HG02623 (cell line): ENCODE data around the gene IL16.

ENCODE experiments used
- ATAC-seq: cut with Tn5 transposase; IDR thresholded peaks from one replicate; pipeline ENCODE4 v1.9.1; 2021; ENCODE audit warnings: moderate library complexity; ENCODE audit not compliant: unreplicated experiment

Gene IL16

DNA sequence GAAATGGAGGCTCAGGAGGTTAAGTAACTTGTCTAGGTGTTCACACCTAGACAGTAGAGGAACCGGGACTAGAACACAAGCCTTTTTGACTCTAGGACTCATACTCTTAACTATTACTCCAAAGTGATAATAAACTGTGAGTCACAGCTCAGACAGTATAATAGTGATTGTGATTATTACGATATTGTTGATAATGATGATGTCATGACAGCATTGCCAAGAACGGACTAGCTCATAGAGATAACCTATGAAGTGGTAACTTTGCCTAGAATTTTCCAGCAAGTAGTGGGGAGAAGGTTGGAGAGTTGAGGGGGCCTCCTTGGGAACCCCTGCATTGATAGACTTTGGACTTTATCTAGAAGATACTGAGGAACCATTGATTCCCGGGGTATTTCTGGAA is 93.2 kb downstream of the IL16 start:
- no peak for ATAC-seq

DNA sequence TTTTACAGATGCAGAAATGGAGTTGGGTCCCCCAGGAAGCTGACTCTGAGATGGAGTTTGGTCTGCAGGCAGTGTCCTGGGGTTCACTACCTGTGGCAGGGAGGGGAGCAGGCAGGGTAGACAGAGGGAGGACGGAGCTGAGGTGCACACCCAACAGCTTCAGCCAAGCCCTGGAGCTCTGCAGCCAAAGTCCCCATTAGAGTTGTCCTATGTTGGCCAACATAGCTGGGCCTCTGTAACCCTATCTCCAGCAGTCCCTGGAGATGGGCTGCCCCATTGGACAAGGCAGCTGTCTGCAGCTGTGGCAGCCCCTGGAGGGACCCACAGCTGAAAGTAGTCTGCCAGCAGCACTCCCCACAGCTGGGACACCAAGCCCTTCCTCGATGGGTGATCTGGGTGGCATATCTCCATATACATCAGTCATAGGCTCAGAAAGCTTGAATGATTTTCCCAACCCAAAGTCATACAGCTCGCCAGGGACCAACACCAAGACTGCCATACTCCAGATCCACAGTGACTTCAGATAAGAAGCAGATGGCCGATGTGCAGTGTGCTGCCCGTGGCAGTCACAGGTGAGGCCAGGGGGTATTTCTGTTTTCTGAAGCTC is 95.3 kb downstream of the IL16 start:
- ATAC-seq = no peak

DNA sequence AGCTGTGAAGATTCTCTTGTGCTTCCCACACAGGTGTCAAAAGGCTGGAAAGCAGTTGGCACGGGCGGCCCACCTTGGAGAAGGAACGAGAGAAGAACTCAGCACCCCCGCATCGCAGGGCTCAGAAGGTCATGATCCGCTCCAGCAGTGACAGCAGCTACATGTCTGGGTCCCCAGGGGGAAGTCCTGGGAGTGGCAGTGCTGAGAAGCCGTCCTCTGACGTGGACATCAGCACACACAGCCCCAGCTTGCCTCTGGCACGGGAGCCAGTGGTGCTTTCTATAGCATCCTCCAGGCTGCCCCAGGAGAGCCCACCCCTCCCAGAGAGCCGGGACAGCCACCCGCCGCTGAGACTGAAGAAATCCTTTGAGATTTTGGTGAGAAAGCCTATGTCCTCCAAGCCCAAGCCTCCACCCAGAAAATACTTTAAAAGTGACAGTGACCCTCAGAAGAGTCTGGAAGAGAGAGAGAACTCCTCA is 95.9 kb downstream of the IL16 start:
- peak; percentile 33 for ATAC-seq

DNA sequence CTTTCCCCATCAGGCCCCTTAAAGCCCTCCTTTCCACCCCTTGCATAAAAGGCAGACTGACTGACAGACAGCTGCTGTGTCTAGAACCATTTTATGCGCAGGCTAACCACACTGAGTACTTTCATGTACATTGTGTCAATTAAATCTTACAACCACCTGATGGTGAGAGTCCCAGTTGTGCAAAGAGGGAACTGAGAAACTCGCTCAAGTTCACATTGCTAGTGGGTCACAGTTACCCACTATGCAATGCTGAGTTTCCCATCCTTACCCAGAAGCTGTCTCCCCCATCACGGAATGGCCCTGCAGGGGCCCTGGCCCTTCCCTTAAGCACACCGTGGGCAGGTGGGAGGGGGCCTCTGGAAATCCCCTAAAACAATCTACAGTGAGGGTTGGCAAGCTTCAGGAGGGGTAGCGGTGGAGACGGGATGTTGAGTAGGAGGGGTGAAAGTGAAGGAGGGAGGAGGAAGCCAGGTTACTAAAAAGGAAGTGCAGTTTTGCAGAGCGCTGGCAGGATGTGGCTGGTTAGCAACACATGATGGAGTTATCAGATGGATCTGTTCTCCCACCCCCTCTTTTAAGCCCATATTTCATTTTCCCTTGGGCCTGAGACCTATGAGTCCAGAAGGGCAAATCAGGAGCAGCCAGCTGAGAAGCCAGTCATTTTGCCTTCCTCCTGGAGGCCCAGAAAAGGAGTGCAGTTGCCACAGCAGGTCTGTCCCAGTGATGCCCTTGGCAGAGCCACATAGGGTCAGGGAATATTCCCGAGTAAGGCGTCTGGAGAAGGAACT is 97.2 kb downstream of the IL16 start:
- ATAC-seq = peak; percentile 59

DNA sequence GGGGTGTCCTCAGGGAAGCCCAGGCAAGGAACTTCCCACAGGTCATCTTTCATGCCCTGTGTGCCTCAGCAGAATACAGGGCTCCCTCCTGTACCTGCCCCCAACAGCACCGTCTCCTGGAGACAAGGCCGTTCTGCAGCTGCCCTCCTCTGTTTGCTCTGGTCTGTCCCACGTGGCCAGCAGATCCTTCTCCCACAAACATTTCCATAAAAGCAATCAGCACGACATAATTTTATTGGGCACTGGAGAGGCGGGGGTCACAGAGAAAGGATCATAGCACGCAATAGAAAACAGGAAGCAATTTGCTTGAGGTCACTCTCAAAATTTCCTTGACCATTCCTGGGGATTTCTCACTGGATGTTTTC is 97.8 kb downstream of the IL16 start:
- no peak for ATAC-seq

DNA sequence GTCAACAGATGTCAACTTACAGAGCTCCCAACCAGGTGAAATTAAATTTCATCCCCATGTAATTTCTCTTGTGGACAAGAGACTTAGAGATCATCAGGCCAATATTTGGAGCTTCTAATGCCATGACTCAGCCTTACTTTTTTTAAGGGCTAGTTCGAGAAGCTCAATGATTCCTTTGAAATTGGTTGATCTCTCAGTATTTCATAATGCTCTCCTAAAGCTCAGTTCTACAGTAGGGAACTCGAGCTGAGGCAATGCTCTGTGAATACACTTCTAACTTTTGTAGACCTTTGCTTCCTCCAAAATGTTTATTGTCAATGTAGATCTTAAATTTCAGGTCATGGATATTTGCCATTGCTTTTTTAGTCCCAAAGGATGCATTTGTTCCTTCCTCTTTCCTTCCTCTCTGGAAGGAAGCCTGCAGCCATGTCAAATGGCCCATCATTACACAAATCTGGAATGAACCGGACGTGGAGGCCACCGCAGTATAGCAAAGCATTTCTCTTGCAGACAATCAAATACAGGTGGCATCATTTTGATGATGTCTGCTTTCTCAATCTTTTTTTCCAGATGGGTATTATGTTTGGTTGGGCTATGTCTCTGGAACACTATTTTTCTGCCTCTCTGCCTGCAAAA is 98.9 kb downstream of the IL16 start:
- no peak for ATAC-seq

DNA sequence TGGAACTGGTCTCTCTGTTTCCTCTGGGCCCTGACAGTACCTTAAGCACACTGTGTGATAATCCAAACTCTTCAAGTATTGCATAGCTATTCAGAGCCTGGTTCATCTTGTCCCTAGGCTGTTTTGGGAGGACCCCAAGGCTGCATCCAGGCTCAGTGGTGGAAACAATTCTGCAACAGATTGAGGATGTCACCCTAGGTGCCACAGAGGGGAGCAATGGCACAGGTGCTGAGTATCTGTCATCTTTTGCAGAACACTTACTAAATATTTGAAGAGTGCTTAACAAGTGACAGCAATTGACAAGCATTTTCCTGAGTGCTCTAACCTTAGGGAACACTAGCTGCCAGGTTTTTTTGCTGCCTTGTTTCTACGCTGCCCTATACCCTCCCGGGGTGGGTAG is 99.5 kb downstream of the IL16 start:
- no peak for ATAC-seq

DNA sequence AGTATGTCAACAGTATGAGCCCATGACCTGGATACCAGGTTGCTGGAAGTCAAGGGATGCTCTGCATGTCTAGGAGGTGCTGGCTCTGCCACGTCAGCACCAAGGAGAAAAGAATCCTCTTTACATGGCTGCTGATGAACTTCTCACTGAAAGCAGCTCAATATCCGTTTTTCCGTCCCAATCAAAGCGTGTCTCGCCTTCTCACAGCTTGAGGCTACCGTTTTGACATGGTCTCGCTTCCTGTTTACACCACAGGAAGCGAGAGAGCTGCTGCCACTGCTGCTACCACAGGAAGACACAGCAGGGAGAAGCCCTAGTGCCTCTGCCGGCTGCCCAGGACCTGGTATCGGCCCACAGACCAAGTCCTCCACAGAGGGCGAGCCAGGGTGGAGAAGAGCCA is 100.0 kb downstream of the IL16 start:
- ATAC-seq = peak; percentile 42

DNA sequence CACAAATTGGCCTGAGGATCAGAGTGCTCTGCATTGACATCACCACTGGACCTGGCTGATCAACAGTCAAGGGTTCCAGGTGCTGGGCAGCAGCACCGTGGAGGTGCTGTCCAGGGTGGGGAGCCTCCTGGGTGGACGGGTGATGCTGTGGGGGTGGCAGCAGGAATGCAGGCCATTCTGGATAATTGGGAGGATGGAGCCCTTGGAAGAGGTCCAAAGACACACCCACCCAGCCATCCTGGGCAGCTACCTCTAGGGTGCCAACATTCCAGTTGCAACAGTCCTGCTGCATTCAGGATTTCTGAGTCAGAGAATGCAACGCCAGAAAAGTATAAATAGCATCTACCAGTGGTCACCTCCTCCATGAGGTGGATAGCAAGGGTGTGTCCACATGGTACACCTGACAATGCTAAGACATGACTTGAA is 100.5 kb downstream of the IL16 start:
- no peak for ATAC-seq

DNA sequence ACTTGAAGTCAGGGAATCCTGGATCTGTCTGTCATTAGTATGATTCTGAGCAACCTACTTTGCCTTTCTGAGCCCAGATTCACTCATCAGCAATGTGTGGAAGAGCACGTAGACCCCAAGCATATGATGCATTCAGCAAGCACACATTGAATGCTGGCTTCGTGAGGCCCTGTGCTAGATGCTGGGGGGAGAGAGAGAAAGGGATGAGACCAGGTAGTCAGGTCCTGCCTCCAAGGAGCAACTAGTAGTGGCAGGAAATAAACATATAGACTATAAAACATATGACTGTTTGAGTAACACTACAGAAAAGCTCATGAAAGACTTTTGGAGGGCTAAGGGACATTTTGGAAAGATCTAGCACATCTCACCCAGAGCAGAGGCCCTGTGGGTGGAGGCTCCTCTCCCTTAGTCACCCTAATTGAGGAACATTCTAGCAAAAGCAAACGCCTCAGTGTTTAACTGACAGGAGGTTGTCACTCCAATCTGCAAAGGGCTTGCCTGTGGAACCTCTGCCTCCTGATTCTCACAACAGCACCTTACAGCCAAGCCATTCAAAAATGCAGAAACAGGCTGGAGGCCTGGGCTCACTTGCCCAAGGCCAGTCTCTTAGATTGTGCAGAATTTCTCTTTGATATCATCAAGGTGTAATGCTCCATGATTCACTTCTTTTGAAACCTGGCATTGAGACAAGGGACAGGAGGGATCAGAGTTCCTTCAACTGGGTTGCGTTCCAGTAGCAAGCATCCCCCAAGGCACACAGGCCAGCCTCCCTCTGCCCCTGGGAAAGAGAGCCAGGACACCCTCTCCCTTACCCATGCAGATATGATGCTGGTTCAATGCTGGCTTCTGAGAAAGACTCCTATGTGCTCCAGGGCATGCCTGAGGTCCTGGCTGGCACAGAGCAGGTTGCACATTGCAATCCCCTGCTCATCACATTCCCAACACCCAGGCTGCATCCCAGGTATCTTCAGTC is 101.2 kb downstream of the IL16 start:
- ATAC-seq = no peak

DNA sequence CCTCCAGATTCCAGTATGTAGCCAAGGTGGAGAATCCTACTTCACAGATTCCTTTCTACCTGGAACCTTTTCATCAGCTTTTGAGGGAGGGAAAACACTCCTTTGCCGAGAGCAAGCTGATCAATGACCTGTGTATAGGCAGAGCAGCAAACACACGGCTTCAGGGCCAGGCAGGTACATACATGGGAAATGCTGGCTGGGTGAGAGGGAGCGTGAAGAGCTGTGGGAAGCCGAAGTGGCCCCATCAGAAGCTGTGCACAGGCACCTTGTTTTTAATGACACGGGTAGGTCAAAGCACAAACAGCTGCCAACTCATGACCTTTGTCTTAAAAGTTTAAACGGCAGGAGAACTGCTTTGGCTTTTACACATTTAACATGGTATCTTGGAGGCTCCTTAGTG is 101.9 kb downstream of the IL16 start:
- no peak for ATAC-seq

DNA sequence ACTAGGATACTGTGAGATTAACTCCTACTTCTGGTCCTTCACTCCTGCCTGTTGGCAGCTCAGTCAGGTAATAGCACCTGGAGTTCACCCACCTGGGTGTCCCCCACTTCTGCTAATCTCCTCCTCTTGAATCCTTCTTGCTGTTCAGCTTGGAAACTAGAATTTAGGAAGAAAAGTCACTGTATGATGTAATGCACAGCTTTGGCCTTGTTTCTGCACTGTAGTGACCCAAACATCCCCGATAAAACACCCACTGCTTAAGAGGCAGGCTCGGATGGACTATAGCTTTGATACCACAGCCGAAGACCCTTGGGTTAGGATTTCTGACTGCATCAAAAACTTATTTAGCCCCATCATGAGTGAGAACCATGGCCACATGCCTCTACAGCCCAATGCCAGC is 102.5 kb downstream of the IL16 start:
- no peak for ATAC-seq

DNA sequence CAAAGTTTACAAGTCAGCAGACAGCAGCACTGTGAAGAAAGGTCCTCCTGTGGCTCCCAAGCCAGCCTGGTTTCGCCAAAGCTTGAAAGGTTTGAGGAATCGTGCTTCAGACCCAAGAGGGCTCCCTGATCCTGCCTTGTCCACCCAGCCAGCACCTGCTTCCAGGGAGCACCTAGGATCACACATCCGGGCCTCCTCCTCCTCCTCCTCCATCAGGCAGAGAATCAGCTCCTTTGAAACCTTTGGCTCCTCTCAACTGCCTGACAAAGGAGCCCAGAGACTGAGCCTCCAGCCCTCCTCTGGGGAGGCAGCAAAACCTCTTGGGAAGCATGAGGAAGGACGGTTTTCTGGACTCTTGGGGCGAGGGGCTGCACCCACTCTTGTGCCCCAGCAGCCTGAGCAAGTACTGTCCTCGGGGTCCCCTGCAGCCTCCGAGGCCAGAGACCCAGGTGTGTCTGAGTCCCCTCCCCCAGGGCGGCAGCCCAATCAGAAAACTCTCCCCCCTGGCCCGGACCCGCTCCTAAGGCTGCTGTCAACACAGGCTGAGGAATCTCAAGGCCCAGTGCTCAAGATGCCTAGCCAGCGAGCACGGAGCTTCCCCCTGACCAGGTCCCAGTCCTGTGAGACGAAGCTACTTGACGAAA is 103.1 kb downstream of the IL16 start:
- no peak for ATAC-seq

DNA sequence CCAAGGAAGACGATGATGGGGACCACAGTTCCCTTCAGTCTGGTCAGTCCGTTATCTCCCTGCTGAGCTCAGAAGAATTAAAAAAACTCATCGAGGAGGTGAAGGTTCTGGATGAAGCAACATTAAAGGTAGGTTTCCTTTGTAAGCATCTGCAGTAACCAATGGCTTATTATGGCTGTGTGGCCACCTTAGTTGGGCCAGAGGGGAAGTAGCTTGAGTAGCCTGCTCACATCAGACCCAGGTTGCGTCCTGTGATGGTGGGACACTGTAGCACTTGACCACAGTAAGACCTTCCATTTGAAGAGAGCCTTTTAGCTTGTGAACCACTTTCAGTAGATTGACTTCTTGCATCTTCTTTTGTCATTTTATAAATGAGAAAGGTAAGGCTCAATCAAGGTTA is 104.7 kb downstream of the IL16 start:
- no peak for ATAC-seq

DNA sequence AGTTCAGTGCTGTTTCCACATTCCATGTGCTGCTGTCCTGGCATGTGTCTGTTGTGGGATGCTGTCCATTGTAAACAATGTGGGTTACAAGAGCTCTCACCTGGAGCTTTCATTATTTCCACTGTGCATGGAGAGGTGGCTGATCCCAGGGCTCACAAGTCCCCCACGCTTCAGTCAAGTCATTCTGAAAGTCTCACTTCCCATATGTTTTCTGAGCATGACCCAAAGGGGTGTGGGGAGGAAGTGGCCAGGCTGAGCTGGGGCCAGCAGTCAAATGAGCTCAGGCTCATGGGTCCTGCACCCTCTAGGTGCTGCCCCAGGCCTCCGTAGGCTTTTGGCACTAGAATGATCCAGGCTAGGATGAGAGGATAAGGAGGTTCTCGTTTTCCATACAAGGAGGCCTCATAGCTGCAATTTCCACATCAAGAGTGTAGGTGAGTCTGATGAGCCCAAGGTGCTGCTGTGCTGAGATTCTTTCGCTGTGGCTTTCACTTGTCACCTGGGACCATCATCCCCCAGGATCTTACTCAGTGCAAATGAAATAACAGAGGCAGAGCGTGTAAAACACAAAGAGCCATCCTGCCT is 105.2 kb downstream of the IL16 start:
- ATAC-seq = peak; percentile 80

DNA sequence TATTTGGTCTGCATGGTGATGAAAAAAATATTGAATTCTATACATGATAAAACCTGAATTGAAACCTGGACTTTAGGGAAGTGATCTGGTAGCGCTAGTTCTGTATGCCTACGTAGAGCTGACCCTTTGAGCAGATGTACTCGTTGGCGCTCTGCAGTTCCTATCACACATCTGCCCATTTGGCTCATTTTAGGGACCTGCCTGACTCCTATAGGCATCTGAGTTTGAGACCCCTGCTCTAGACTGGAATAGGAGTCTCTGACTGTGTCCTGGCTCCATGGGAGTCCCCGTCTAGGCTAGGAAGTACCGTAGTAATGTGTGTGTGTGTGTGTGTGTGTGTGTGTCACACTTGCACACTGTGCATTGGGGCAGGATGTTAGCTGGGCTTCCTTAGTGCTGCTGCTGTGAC is 106.0 kb downstream of the IL16 start:
- ATAC-seq = no peak

DNA sequence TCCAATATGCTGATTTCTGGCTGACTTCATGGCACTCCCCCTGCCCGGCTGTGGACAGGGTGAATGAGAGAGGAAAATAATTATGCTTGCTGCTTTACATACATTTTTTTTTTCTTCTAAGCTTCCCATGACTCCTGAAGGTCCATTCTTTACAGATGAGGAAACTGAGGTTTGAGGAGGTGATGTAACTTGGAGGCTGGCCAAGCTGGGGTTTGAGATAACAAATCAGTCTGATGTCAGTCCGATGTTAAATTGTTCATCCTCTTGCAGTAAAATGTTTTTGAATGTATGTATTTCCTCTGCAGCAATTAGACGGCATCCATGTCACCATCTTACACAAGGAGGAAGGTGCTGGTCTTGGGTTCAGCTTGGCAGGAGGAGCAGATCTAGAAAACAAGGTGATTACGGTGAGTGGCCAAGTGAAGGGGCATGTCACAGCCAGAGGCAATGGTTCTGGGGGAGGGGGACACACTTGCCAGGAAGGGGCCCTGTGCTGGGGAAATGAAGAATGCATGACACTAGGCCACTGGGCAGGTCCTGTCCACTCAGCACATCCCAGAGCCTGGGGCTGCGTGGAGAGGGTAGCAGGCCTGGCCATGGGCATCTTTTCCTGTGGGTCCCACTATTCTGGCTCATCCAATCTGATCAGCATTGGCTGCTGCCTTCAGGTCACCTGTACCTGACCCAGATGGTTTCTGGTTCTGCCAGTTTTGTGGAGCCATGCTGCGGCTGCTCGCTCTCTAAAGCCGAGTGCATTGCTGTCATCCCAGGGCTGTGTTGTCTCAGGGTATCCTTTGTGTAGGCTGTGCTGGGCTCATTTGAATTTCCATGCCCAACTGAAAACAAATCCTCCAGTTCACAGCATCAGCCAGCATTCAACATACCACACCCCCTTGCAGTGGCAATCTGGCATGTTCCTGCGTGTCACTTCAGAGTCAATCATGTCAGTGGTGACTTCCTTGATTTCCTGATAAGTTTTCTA is 106.9 kb downstream of the IL16 start:
- no peak for ATAC-seq

DNA sequence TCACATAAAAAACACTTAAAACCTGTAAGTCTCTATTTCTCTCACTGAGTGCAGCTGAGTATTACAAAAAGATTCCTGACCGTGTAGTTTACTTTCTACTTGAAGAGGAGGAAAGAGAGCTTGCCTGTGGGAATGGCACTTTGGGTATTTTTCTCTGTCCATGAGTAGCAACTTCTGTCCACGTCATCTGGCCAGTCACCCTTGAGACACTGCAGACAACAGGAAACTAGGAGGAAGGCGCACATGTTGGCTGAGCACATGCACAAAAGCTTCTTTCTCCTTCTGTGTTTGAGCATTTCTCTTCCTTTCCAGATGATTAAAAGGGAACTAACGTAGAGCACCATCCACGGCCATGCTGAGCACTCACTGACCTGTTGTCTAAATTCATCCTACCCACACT is 107.5 kb downstream of the IL16 start:
- ATAC-seq = no peak

DNA sequence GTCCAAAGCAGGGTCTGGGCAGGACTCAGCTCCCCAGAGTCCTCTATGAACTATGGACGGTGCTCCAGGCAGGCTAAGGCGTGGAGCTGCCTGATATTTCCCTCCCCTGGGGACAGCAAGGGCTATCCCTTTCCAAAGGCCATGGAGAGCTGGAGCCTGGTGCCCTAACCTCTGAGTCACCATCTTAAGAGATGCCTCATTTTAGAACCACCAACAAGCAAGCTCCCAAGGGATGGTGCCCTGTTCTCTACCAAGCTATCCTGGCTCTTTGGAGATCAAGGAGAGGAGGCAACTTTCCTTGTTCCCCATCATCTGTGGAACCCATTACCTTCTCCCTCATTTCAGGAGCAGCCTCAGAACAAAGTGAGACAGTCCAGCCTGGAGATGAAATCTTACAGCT is 111.6 kb downstream of the IL16 start:
- no peak for ATAC-seq
